ENCODE data around the gene TMEM144.

The TMEM144 gene

DNA sequence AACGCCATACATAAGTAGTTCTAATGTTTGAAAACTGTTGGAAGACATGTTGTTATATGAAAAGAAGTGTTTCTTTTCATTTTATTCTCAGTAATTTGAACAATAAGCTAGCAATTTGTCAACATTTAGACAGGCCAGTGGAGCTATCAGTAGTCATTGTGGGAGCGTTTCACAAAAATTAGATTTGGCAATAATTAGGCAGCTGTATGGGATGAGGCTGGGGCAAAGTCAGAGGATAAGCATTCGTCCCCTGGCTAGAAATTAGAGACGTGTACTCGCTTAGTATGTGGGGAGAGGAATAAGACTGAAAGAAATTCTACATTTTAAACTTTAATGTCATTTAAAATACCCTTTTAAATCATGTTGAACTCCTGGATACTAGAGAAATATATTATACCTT is 70.6 kb downstream of the TMEM144 start:
- no peak for TF ChIP-seq EZH2phosphoT487 (IDR thresholded peaks at IDR 0.05; ENCODE audit: borderline replicate concordance)
- TF ChIP-seq CTCF (conservative IDR thresholded peaks at IDR 0.05; ENCODE audit: low read length): no peak
- H3K36me3 ChIP-seq (ENCODE audit: insufficient read depth, low read length): no peaks in the 10 kb centered on the region
- no peaks in the 10 kb centered on the region for H3K27me3 ChIP-seq (ENCODE audit: insufficient read depth, low read length, poor library complexity, severe bottlenecking)
- no peaks in the 10 kb centered on the region for H4K20me1 ChIP-seq (ENCODE audit: insufficient read depth, low read length, poor library complexity, severe bottlenecking)
- H3K9me3 ChIP-seq (ENCODE audit: insufficient read depth, low read depth, low read length): no peaks in the 10 kb centered on the region
- no peaks in the 10 kb centered on the region for H3K79me2 ChIP-seq (ENCODE audit: insufficient read depth, low read length)
- H3K9ac ChIP-seq (ENCODE audit: low read depth, low read length, poor library complexity, severe bottlenecking): no peak overlapping the region
- no peaks in the 10 kb centered on the region for H3F3A ChIP-seq (ENCODE audit: low read depth)
- no peak overlapping the region for H3K4me2 ChIP-seq (ENCODE audit: low read depth, low read length, poor library complexity, severe bottlenecking)
- H3K4me1 ChIP-seq (ENCODE audit: insufficient read depth, low read length, poor library complexity, severe bottlenecking): no peaks in the 10 kb centered on the region
- no peak overlapping the region for H2AFZ ChIP-seq (ENCODE audit: low read length)
- H3K9me2 ChIP-seq (replicated peaks; ENCODE audit: low read depth, low read length): no peaks in the 10 kb centered on the region
- H3K4me3 ChIP-seq (ENCODE audit: low read length, poor library complexity, severe bottlenecking): no peak overlapping the region

GRCh38 chr4:158282252-158282651 is 72.0 kb downstream of the TMEM144 start:
- no peak overlapping the region for H3K4me3 ChIP-seq (ENCODE audit: low read length, poor library complexity, severe bottlenecking)
- no peaks in the 10 kb centered on the region for H3K4me1 ChIP-seq (ENCODE audit: insufficient read depth, low read length, poor library complexity, severe bottlenecking)
- TF ChIP-seq EZH2phosphoT487 (IDR thresholded peaks at IDR 0.05; ENCODE audit: borderline replicate concordance): no peak
- no peak for TF ChIP-seq CTCF (conservative IDR thresholded peaks at IDR 0.05; ENCODE audit: low read length)
- H3K9me3 ChIP-seq (ENCODE audit: insufficient read depth, low read depth, low read length): no peaks in the 10 kb centered on the region
- H3K36me3 ChIP-seq (ENCODE audit: insufficient read depth, low read length): no peaks in the 10 kb centered on the region
- H3F3A ChIP-seq (ENCODE audit: low read depth): no peaks in the 10 kb centered on the region
- no peak overlapping the region for H3K4me2 ChIP-seq (ENCODE audit: low read depth, low read length, poor library complexity, severe bottlenecking)
- H3K79me2 ChIP-seq (ENCODE audit: insufficient read depth, low read length): no peaks in the 10 kb centered on the region
- no peaks in the 10 kb centered on the region for H4K20me1 ChIP-seq (ENCODE audit: insufficient read depth, low read length, poor library complexity, severe bottlenecking)
- H2AFZ ChIP-seq (ENCODE audit: low read length): no peak overlapping the region
- H3K27me3 ChIP-seq (ENCODE audit: insufficient read depth, low read length, poor library complexity, severe bottlenecking): no peaks in the 10 kb centered on the region
- no peak overlapping the region for H3K9ac ChIP-seq (ENCODE audit: low read depth, low read length, poor library complexity, severe bottlenecking)
- H3K9me2 ChIP-seq (replicated peaks; ENCODE audit: low read depth, low read length): no peaks in the 10 kb centered on the region

DNA sequence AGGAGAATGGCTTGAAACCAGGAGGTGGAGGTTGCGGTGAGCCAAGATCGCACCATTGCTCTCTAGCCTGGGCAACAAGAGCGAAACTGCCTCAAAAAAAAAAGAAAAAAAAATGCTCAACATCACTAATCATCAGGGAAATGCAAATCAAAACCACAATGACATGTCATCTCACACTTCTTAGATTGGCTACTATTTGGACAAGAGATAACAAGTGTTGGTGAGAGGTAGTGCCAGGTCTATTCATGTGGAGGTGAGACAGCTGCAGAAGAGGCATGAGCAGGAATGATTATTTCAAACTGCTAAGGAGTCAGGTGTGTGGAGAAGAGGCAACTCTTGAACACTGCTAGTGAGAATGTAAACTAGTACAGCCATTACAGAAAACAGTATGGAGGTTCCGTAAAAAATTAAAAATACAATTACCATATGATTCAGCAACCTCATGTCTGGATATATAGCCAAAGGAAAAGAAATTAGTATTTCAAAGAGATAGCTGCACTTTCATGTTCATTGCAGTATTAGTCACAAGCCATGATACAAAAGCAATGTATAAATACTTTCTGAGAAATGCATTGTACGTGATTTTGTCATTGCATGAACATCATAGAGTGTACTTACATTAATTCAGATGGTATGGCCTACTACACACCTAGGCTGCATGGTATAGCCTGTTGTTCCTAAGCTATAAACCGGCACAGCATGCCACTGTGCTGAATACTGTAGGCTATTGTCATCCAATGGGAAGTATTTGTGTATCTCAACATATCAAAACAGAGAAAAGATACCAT is 75.3 kb downstream of the TMEM144 start:
- H3K9me2 ChIP-seq (replicated peaks; ENCODE audit: low read depth, low read length): no peaks in the 10 kb centered on the region
- H3F3A ChIP-seq (ENCODE audit: low read depth): no peaks in the 10 kb centered on the region
- no peak overlapping the region for H3K4me3 ChIP-seq (ENCODE audit: low read length, poor library complexity, severe bottlenecking)
- H4K20me1 ChIP-seq (ENCODE audit: insufficient read depth, low read length, poor library complexity, severe bottlenecking): no peaks in the 10 kb centered on the region
- no peak overlapping the region for H2AFZ ChIP-seq (ENCODE audit: low read length)
- H3K27me3 ChIP-seq (ENCODE audit: insufficient read depth, low read length, poor library complexity, severe bottlenecking): no peaks in the 10 kb centered on the region
- no peak overlapping the region for H3K9ac ChIP-seq (ENCODE audit: low read depth, low read length, poor library complexity, severe bottlenecking)
- H3K9me3 ChIP-seq (ENCODE audit: insufficient read depth, low read depth, low read length): no peaks in the 10 kb centered on the region
- H3K4me1 ChIP-seq (ENCODE audit: insufficient read depth, low read length, poor library complexity, severe bottlenecking): no peaks in the 10 kb centered on the region
- no peaks in the 10 kb centered on the region for H3K79me2 ChIP-seq (ENCODE audit: insufficient read depth, low read length)
- no peaks in the 10 kb centered on the region for H3K36me3 ChIP-seq (ENCODE audit: insufficient read depth, low read length)
- H3K4me2 ChIP-seq (ENCODE audit: low read depth, low read length, poor library complexity, severe bottlenecking): no peak overlapping the region
- TF ChIP-seq CTCF (conservative IDR thresholded peaks at IDR 0.05; ENCODE audit: low read length) (no peak), EZH2phosphoT487 (IDR thresholded peaks at IDR 0.05; ENCODE audit: borderline replicate concordance) (no peak)

Measured in Loucy (cell line).